ENCODE results near the gene FARP1. TPM values are rescaled to one million over a fixed set of nuclear protein-coding genes. Genes with fewer than 3 reads are reported as not detected.

FARP1 gene
- total RNA-seq, 1 donor from 2014 or later: 128 TPM

DNA sequence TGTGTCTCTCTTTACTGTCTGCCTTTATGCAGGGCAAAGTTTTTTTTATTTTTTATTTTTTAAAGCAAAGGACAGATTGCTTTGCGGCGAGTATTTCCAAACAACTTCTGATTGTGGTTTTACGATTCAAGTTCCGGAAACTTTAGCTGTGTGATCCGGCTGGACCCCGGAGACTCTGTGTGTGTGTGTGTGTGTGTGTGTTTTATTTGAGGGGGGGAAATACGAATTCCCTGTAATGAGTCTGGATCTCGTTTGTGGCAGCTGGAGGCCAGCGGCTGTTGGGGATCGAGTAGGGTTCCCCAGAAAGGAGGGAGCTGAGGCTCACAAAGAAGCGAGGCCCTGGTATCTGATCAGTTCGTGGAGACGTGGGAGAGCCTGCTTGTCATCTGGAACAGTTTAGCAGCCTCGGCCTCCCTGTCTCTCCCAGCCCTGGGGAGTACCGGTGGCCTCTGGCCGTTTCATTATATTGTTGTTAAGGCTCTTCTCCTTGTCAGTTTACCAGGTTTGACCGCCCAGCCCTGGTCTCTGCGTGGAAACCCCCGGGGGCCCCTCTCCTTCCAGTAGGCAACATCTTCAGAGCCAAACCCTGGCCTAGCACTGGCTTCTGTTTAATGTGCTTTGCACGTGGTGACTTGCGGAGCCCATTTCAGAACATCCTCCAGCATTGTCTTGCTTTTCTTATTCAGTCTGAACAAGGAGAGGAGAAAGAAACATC, 1.3 kb downstream of the FARP1 start:
- H3K36me3 ChIP-seq (ENCODE audit: insufficient read depth, low read length): no peaks in the 10 kb centered on the region
- no peaks in the 10 kb centered on the region for H3K9me3 ChIP-seq (ENCODE audit: insufficient read depth, low read depth, low read length)
- peak overlapping the region; percentile 61 for H3K27ac ChIP-seq (ENCODE audit: low read depth, low read length)
- FAIRE-seq: no peak
- H4K20me1 ChIP-seq (ENCODE audit: insufficient read depth, low read length): peaks cover 47% of the 10 kb centered on the region
- no peaks in the 10 kb centered on the region for H3K27me3 ChIP-seq (ENCODE audit: insufficient read depth, low read length)
- H3K36me3 Mint-ChIP-seq (ENCODE audit: low read depth, unreplicated experiment): peaks cover 3% of the 10 kb centered on the region
- H3K27ac Mint-ChIP-seq (ENCODE audit: unreplicated experiment): peak overlapping the region; percentile 62
- peak overlapping the region; percentile 38 for H2AFZ ChIP-seq (ENCODE audit: low read depth, low read length)
- H3K4me2 ChIP-seq (ENCODE audit: low read length): peak overlapping the region; percentile 99
- no peaks in the 10 kb centered on the region for H3K9me3 Mint-ChIP-seq (ENCODE audit: unreplicated experiment)
- peaks cover 40% of the 10 kb centered on the region for H3K4me1 Mint-ChIP-seq (ENCODE audit: low read depth, unreplicated experiment)
- H3K4me3 Mint-ChIP-seq (ENCODE audit: unreplicated experiment): peak overlapping the region; percentile 91
- no peak for TF ChIP-seq EZH2 (IDR thresholded peaks at IDR 0.05; ENCODE audit: insufficient read depth, low read length)
- TF ChIP-seq, protein P1, sequence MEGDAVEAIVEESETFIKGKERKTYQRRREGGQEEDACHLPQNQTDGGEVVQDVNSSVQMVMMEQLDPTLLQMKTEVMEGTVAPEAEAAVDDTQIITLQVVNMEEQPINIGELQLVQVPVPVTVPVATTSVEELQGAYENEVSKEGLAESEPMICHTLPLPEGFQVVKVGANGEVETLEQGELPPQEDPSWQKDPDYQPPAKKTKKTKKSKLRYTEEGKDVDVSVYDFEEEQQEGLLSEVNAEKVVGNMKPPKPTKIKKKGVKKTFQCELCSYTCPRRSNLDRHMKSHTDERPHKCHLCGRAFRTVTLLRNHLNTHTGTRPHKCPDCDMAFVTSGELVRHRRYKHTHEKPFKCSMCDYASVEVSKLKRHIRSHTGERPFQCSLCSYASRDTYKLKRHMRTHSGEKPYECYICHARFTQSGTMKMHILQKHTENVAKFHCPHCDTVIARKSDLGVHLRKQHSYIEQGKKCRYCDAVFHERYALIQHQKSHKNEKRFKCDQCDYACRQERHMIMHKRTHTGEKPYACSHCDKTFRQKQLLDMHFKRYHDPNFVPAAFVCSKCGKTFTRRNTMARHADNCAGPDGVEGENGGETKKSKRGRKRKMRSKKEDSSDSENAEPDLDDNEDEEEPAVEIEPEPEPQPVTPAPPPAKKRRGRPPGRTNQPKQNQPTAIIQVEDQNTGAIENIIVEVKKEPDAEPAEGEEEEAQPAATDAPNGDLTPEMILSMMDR (IDR thresholded peaks at IDR 0.05; ENCODE audit: insufficient read depth, low read depth, low read length): no peak
- DNase-seq (ENCODE audit: low read depth): peak; percentile 39
- peaks cover 55% of the 10 kb centered on the region for H3K79me2 ChIP-seq (ENCODE audit: insufficient read depth, low read length)
- H3K4me1 ChIP-seq (ENCODE audit: insufficient read depth, low read length): peaks cover 37% of the 10 kb centered on the region
- H3K4me3 ChIP-seq (ENCODE audit: insufficient read depth, low read depth, low read length): peak overlapping the region; percentile 82
- peak overlapping the region; percentile 93 for H3K9ac ChIP-seq (ENCODE audit: low read length)
- H3K27me3 Mint-ChIP-seq (ENCODE audit: low read depth, unreplicated experiment): peaks cover 6% of the 10 kb centered on the region

- peaks cover 59% of the 10 kb centered on the region for H3K79me2 ChIP-seq (ENCODE audit: insufficient read depth, low read length)
- FAIRE-seq (no peak), DNase-seq (ENCODE audit: low read depth) (peak; percentile 46)
- H3K9me3 ChIP-seq (ENCODE audit: insufficient read depth, low read depth, low read length): no peaks in the 10 kb centered on the region
- peaks cover 37% of the 10 kb centered on the region for H3K4me1 ChIP-seq (ENCODE audit: insufficient read depth, low read length)
- Mint-ChIP-seq H3K27ac (ENCODE audit: unreplicated experiment) (peak overlapping the region; percentile 77), H3K27me3 (ENCODE audit: low read depth, unreplicated experiment) (peaks cover 3% of the 10 kb centered on the region), H3K4me3 (ENCODE audit: unreplicated experiment) (peak overlapping the region; percentile 91), H3K9me3 (ENCODE audit: unreplicated experiment) (no peaks in the 10 kb centered on the region), H3K4me1 (ENCODE audit: low read depth, unreplicated experiment) (peaks cover 40% of the 10 kb centered on the region), H3K36me3 (ENCODE audit: low read depth, unreplicated experiment) (peaks cover 3% of the 10 kb centered on the region)
- peaks cover 49% of the 10 kb centered on the region for H4K20me1 ChIP-seq (ENCODE audit: insufficient read depth, low read length)
- H3K4me2 ChIP-seq (ENCODE audit: low read length): peak overlapping the region; percentile 99
- peak overlapping the region; percentile 61 for H3K27ac ChIP-seq (ENCODE audit: low read depth, low read length)
- peak overlapping the region; percentile 93 for H3K9ac ChIP-seq (ENCODE audit: low read length)
- no peaks in the 10 kb centered on the region for H3K36me3 ChIP-seq (ENCODE audit: insufficient read depth, low read length)
- H3K4me3 ChIP-seq (ENCODE audit: insufficient read depth, low read depth, low read length): peak overlapping the region; percentile 82
- no peak overlapping the region for H2AFZ ChIP-seq (ENCODE audit: low read depth, low read length)
- H3K27me3 ChIP-seq (ENCODE audit: insufficient read depth, low read length): no peaks in the 10 kb centered on the region
- TF ChIP-seq, protein P1 (IDR thresholded peaks at IDR 0.05; ENCODE audit: insufficient read depth, low read depth, low read length): peak; percentile 11
- TF ChIP-seq EZH2 (IDR thresholded peaks at IDR 0.05; ENCODE audit: insufficient read depth, low read length): no peak
Observed at GRCh38 chr13:98144801-98145350, 2.0 kb downstream of the FARP1 start.

DNA sequence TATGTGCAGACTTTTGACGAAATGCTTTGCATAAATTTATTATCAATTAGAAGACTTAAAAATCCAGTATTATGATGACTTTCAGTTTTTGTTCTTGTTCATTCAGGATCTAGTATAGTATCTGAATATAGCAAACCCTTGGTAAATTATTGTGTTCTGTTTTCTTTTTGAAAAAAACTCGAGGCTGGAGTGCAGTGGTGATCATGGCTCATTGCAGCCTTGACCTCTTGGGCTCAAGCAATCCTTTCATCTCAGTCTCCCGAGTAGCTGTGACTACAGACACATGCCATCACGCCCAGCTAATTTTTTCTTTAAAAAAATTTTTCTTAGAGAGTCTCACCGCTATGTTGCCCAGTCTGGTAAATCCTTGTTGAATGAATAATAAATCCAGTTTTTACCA, 4.6 kb downstream of the FARP1 start:
- Histone ChIP-seq H3K4me2 (ENCODE audit: low read length) (peak overlapping the region; percentile 60), H3K27ac (ENCODE audit: low read depth, low read length) (no peak overlapping the region), H3K79me2 (ENCODE audit: insufficient read depth, low read length) (peaks cover 84% of the 10 kb centered on the region), H3K4me1 (ENCODE audit: insufficient read depth, low read length) (peaks cover 34% of the 10 kb centered on the region), H3K9ac (ENCODE audit: low read length) (no peak overlapping the region), H3K4me3 (ENCODE audit: insufficient read depth, low read depth, low read length) (no peak overlapping the region), H3K27me3 (ENCODE audit: insufficient read depth, low read length) (no peaks in the 10 kb centered on the region), H3K36me3 (ENCODE audit: insufficient read depth, low read length) (no peaks in the 10 kb centered on the region), H3K9me3 (ENCODE audit: insufficient read depth, low read depth, low read length) (no peaks in the 10 kb centered on the region), H4K20me1 (ENCODE audit: insufficient read depth, low read length) (peaks cover 70% of the 10 kb centered on the region), H2AFZ (ENCODE audit: low read depth, low read length) (no peak overlapping the region)
- H3K4me1 Mint-ChIP-seq (ENCODE audit: low read depth, unreplicated experiment): peaks cover 46% of the 10 kb centered on the region
- H3K4me3 Mint-ChIP-seq (ENCODE audit: unreplicated experiment): no peak overlapping the region
- H3K27me3 Mint-ChIP-seq (ENCODE audit: low read depth, unreplicated experiment): no peaks in the 10 kb centered on the region
- peaks cover 2% of the 10 kb centered on the region for H3K36me3 Mint-ChIP-seq (ENCODE audit: low read depth, unreplicated experiment)
- peak overlapping the region; percentile 75 for H3K27ac Mint-ChIP-seq (ENCODE audit: unreplicated experiment)
- FAIRE-seq: no peak
- no peaks in the 10 kb centered on the region for H3K9me3 Mint-ChIP-seq (ENCODE audit: unreplicated experiment)
- TF ChIP-seq, protein P1 (IDR thresholded peaks at IDR 0.05; ENCODE audit: insufficient read depth, low read depth, low read length): no peak
- TF ChIP-seq EZH2 (IDR thresholded peaks at IDR 0.05; ENCODE audit: insufficient read depth, low read length): no peak
- no peak for DNase-seq (ENCODE audit: low read depth)

Data from astrocyte (in vitro differentiated cells and primary cell).